Smooth muscle cell (in vitro differentiated cells): ENCODE measurements around the gene RETREG1. TPM values are rescaled to one million over a fixed set of nuclear protein-coding genes. Genes with fewer than 3 reads are reported as not detected.

Experiments
- DNase-seq: peaks from one replicate; lab custom pipeline; 2025; ENCODE audit not compliant: unreplicated experiment; lab: John Stamatoyannopoulos, UW
- H2AFZ ChIP-seq: fragments of 200-600 bp; sonication (generic); 2 replicates; pipeline ENCODE4 v1.6.0; 2016; ENCODE audit warnings: antibody characterized with exemption, low read depth, mild to moderate bottlenecking
- H3F3A ChIP-seq: fragments of 200-600 bp; sonication (generic); 2 replicates; pipeline ENCODE4 v1.6.0; 2017; ENCODE audit warnings: antibody characterized with exemption, low read depth
- H3K27ac ChIP-seq: fragments of 200-600 bp; sonication (generic); 2 replicates; pipeline ENCODE4 v1.5.1; 2016; ENCODE audit warnings: low read depth, mild to moderate bottlenecking
- H3K27me3 ChIP-seq: fragments of 200-600 bp; sonication (generic); 2 replicates; pipeline ENCODE4 v1.6.1; 2016; ENCODE audit warnings: low read depth, mild to moderate bottlenecking
- H3K36me3 ChIP-seq: fragments of 200-600 bp; sonication (generic); 2 replicates; pipeline ENCODE4 v1.5.1; 2016; ENCODE audit warnings: low read depth
- H3K4me1 ChIP-seq: fragments of 200-600 bp; sonication (generic); 2 replicates; pipeline ENCODE4 v1.5.1; 2016; ENCODE audit warnings: low read depth
- H3K4me2 ChIP-seq: fragments of 200-600 bp; sonication (generic); 2 replicates; pipeline ENCODE4 v1.6.0; 2016; ENCODE audit warnings: mild to moderate bottlenecking
- H3K4me3 ChIP-seq: fragments of 200-600 bp; sonication (generic); 2 replicates; pipeline ENCODE4 v1.5.1; 2016; ENCODE audit warnings: mild to moderate bottlenecking
- H3K79me2 ChIP-seq: fragments of 200-600 bp; sonication (generic); 2 replicates; pipeline ENCODE4 v1.6.0; 2016; ENCODE audit warnings: low read depth, mild to moderate bottlenecking
- H3K9ac ChIP-seq: fragments of 200-600 bp; sonication (generic); 2 replicates; pipeline ENCODE4 v1.6.0; 2016; ENCODE audit warnings: low read depth
- H3K9me3 ChIP-seq: fragments of 200-600 bp; sonication (generic); replicated peaks from 2 replicates; pipeline ENCODE4 v1.5.1; 2016; ENCODE audit warnings: low read depth
- H4K20me1 ChIP-seq: fragments of 200-600 bp; sonication (generic); 2 replicates; pipeline ENCODE4 v1.6.0; 2016; ENCODE audit warnings: low read depth
- WGBS: methylation state at CpG from one replicate; pipeline ENCODE4 v1.1.7; 2016; ENCODE audit warnings: low lambda C conversion rate; 5-methylcytosine and 5-hydroxymethylcytosine counted together
- polyA plus RNA-seq: library from polyadenylated mRNA; unstranded; fragments of >200 nt; fragmentation: Nextera tagmentation; extraction: Ambion mirVana; gene quantifications from 2 replicates; pipeline ENCODE4 v1.2.1, GENCODE V29; 2016
- total RNA-seq: library from RNA; depleted of rRNA; stranded (reverse); fragments of >200 nt; gene quantifications from 2 replicates; pipeline ENCODE4 v1.2.3, GENCODE V29; 2014
- TF ChIP-seq, protein P1 (sequence below): fragments of 200-600 bp; sonication (generic); IDR thresholded peaks from 2 replicates; pipeline ENCODE4 v1.5.1; 2017; ENCODE audit warnings: borderline replicate concordance, mild to moderate bottlenecking, antibody characterized with exemption; ENCODE audit not compliant: insufficient read depth, poor library complexity, severe bottlenecking

The RETREG1 gene
- total and polyA plus RNA-seq, 2 experiments from 2014 or later: 0.19 to 4.4 TPM

DNA sequence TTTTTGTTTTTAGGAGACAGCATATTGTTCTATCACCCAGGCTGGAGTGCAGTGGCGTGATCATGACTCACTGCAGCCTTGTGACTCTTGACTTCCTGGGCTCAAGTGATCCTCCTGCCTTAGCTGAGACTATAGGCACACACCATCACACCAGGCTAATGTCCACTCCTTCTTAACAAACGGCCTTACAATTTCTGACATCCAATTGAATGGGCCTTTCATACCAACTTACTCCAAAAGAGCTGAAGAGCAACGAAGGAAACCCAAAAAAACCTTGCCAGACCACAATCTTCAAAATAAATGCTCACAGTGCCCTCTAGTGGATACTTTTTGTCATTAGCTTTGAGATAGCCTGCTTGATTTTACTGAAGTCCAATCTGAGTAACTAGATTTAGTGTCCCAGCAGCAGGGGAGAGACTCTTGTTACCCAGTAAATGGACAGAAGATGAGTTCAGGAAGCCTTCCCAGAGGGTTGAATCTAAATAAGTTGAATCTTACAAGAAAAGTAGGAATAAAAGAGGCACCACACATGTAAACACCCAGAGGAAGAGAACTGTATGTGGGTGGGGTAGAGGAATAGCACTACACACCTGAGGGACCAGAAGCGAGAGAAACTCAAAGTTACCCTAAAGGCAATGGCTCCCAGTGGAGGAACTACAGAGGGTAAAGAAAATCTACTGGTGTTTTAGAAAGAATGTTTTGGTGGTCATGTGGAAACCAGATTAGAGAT lies 160.5 kb downstream of the RETREG1 start:
- Histone ChIP-seq H3K36me3 (peaks cover 16% of the 10 kb centered on the region), H2AFZ (no peak overlapping the region), H3K9me3 (no peaks in the 10 kb centered on the region), H3K27me3 (no peaks in the 10 kb centered on the region), H3K4me1 (no peaks in the 10 kb centered on the region), H3F3A (peaks cover 3% of the 10 kb centered on the region), H3K79me2 (peaks cover 38% of the 10 kb centered on the region), H3K4me2 (no peak overlapping the region), H3K9ac (no peak overlapping the region), H3K4me3 (no peak overlapping the region), H3K27ac (peak overlapping the region; percentile 46), H4K20me1 (peaks cover 84% of the 10 kb centered on the region)
- WGBS: 51% methylated on average over 4 of the region's 4 CpGs
- TF ChIP-seq, protein P1, sequence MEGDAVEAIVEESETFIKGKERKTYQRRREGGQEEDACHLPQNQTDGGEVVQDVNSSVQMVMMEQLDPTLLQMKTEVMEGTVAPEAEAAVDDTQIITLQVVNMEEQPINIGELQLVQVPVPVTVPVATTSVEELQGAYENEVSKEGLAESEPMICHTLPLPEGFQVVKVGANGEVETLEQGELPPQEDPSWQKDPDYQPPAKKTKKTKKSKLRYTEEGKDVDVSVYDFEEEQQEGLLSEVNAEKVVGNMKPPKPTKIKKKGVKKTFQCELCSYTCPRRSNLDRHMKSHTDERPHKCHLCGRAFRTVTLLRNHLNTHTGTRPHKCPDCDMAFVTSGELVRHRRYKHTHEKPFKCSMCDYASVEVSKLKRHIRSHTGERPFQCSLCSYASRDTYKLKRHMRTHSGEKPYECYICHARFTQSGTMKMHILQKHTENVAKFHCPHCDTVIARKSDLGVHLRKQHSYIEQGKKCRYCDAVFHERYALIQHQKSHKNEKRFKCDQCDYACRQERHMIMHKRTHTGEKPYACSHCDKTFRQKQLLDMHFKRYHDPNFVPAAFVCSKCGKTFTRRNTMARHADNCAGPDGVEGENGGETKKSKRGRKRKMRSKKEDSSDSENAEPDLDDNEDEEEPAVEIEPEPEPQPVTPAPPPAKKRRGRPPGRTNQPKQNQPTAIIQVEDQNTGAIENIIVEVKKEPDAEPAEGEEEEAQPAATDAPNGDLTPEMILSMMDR: peak; percentile 84
- DNase-seq: no peak

- Histone ChIP-seq H3K4me2 (no peak overlapping the region), H3K27me3 (no peaks in the 10 kb centered on the region), H3K36me3 (peaks cover 22% of the 10 kb centered on the region), H3K27ac (peak overlapping the region; percentile 46), H2AFZ (no peak overlapping the region), H3K4me3 (no peak overlapping the region), H3K79me2 (peaks cover 36% of the 10 kb centered on the region), H3K9ac (no peak overlapping the region), H3F3A (peaks cover 3% of the 10 kb centered on the region), H4K20me1 (peaks cover 78% of the 10 kb centered on the region), H3K9me3 (no peaks in the 10 kb centered on the region), H3K4me1 (no peaks in the 10 kb centered on the region)
- DNase-seq: no peak
- WGBS: 93% methylated on average over 5 of the region's 5 CpGs
- TF ChIP-seq, protein P1: no peak
Observed at GRCh38 chr5:16455668-16456067, 161.1 kb downstream of the RETREG1 start.

DNA sequence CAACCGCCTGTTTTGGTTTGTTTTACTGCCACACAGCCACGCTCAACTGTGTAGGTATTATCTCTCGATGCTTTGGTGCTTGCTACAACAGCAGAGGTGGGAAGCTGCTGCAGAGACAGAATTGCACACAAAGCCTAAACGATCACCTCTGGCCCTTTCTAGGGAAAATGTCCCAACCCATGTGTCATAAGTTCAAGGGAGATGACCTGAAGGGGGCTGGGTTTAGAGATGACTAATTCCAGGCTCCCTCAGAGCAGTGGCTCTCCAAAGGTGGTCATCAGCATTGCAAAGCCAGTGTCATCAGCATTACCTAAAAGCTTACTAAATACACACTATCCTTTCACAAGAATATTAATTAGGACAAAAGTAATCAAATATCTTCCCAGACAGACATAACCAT lies 162.1 kb downstream of the RETREG1 start:
- no peak overlapping the region for H3K4me2 ChIP-seq
- H3K79me2 ChIP-seq: peaks cover 28% of the 10 kb centered on the region
- H3K36me3 ChIP-seq: peaks cover 31% of the 10 kb centered on the region
- no peaks in the 10 kb centered on the region for H3K27me3 ChIP-seq
- no peaks in the 10 kb centered on the region for H3K4me1 ChIP-seq
- no peak overlapping the region for H3K4me3 ChIP-seq
- no peak overlapping the region for H3K27ac ChIP-seq
- H3F3A ChIP-seq: peaks cover 3% of the 10 kb centered on the region
- no peak overlapping the region for H3K9ac ChIP-seq
- DNase-seq: no peak
- TF ChIP-seq, protein P1: no peak
- H2AFZ ChIP-seq: no peak overlapping the region
- H4K20me1 ChIP-seq: peaks cover 68% of the 10 kb centered on the region
- 91% methylated on average over 4 of the region's 4 CpGs for WGBS
- H3K9me3 ChIP-seq: no peaks in the 10 kb centered on the region

- H3K4me1 ChIP-seq: no peaks in the 10 kb centered on the region
- no peak overlapping the region for H2AFZ ChIP-seq
- no peak for DNase-seq
- H3F3A ChIP-seq: no peaks in the 10 kb centered on the region
- no peak overlapping the region for H3K27ac ChIP-seq
- H3K4me3 ChIP-seq: no peak overlapping the region
- no peak overlapping the region for H3K4me2 ChIP-seq
- H3K9me3 ChIP-seq: no peaks in the 10 kb centered on the region
- no peaks in the 10 kb centered on the region for H3K27me3 ChIP-seq
- H4K20me1 ChIP-seq: peaks cover 58% of the 10 kb centered on the region
- TF ChIP-seq, protein P1: no peak
- peaks cover 19% of the 10 kb centered on the region for H3K79me2 ChIP-seq
- H3K9ac ChIP-seq: no peak overlapping the region
- H3K36me3 ChIP-seq: peaks cover 40% of the 10 kb centered on the region
Observed at GRCh38 chr5:16453609-16454008, 163.2 kb downstream of the RETREG1 start.
